Esophagus squamous epithelium (tissue), 4 donors: ENCODE results near the gene NKAIN4.

Source experiments
- CTCF ChIP-seq, 6 experiments: fragments of 450-650 bp in 4 of 6; fragments of 200-600 bp in 2 of 6; sonication (generic) in 2 of 6; IDR thresholded peaks; one replicate each; pipeline ENCODE4 v1.5.1; 2016 to 2019; ENCODE audit warnings: antibody characterized with exemption in 6 of 6, mild to moderate bottlenecking in 4 of 6, moderate library complexity in 4 of 6
- POLR2A ChIP-seq, 4 donors: fragments of 450-650 bp; IDR thresholded peaks; one replicate each; pipeline ENCODE4 v1.6.1; 2017; ENCODE audit warnings: antibody characterized with exemption in 4 of 4, mild to moderate bottlenecking in 4 of 4, moderate library complexity in 3 of 4

DNA sequence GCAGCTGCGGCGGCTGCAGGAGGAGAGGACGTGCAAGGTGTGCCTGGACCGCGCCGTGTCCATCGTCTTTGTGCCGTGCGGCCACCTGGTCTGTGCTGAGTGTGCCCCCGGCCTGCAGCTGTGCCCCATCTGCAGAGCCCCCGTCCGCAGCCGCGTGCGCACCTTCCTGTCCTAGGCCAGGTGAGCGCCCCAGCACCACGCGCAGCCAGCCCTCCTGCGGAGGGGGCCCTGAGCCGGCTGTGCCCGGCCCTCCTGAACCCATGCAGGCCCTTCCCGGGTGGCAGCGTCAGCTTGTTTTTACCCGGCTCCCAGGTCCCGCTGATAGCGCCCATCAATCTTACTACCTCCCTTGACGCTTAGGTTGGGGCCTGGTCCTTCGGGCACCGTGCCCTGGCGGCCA lies 14.8 kb downstream of the NKAIN4 start:
- no peak for TF ChIP-seq CTCF (IDR thresholded peaks at IDR 0.05)
- TF ChIP-seq POLR2A (IDR thresholded peaks at IDR 0.05) = no peak
